Measurements from ENCODE around the gene IDH2. TPM values are rescaled to one million over a fixed set of nuclear protein-coding genes. Genes with fewer than 3 reads are reported as not detected.

IDH2 gene
- total RNA-seq, 4 donors from 2014 or later, result 19.1 to 101 (median 85.1) TPM

DNA sequence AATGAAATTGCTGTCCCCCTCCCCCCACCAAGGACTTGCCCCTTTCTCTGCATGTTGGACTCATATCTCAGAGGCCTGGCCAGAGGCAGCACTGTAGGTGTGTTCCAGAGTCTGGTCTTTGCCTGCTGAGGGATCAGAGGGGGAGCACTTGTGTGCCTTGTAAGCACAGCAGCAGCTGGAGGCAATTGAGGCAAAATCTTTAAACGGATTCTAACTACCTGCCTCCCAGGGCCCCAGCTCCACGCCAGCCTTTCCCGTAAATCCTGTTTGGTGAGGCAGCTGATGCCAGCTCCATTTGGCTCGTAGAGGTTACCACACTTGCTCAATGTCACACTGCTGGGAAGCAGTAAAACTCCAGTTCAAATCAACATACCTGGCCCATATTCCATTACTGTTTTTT, 2.3 kb upstream of the IDH2 start:
- H3K36me3 ChIP-seq, result no peaks in the 10 kb centered on the region
- no peaks in the 10 kb centered on the region for H3K27me3 ChIP-seq
- TF ChIP-seq EP300 (IDR thresholded peaks at IDR 0.05; ENCODE audit: low read depth) (no peak), POLR2AphosphoS5 (IDR thresholded peaks at IDR 0.05) (no peak), POLR2A (IDR thresholded peaks at IDR 0.05) (no peak)
- TF ChIP-seq, protein P1, sequence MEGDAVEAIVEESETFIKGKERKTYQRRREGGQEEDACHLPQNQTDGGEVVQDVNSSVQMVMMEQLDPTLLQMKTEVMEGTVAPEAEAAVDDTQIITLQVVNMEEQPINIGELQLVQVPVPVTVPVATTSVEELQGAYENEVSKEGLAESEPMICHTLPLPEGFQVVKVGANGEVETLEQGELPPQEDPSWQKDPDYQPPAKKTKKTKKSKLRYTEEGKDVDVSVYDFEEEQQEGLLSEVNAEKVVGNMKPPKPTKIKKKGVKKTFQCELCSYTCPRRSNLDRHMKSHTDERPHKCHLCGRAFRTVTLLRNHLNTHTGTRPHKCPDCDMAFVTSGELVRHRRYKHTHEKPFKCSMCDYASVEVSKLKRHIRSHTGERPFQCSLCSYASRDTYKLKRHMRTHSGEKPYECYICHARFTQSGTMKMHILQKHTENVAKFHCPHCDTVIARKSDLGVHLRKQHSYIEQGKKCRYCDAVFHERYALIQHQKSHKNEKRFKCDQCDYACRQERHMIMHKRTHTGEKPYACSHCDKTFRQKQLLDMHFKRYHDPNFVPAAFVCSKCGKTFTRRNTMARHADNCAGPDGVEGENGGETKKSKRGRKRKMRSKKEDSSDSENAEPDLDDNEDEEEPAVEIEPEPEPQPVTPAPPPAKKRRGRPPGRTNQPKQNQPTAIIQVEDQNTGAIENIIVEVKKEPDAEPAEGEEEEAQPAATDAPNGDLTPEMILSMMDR (IDR thresholded peaks at IDR 0.05), result no peak
- WGBS, 2 donors (ENCODE audit: low coverage in 1 of 2), result 23 to 41% methylated on average over 4 of the region's 4 CpGs
- no peaks in the 10 kb centered on the region for H3K9me3 ChIP-seq
- peaks cover 10 to 48% (median 41%) of the 10 kb centered on the region in 4 donors for H3K4me1 ChIP-seq
- in situ Hi-C loops (cut with MboI; ENCODE audit: low pct_ligation_motif_present in 1 of 4, low pct_unique_long_range_greater_than_20kb in 1 of 4, low sequenced_read_pairs in 3 of 4) (no loop called here), intact Hi-C loops (cut with DNase I; ENCODE audit: low total_unique reads) (no loop called here)
- peak overlapping the region; percentile 94 to 99 (median 97) for H3K27ac ChIP-seq
- DNase-seq, result peak; percentile 59
- H3K4me3 ChIP-seq, result no peak overlapping the region

DNA sequence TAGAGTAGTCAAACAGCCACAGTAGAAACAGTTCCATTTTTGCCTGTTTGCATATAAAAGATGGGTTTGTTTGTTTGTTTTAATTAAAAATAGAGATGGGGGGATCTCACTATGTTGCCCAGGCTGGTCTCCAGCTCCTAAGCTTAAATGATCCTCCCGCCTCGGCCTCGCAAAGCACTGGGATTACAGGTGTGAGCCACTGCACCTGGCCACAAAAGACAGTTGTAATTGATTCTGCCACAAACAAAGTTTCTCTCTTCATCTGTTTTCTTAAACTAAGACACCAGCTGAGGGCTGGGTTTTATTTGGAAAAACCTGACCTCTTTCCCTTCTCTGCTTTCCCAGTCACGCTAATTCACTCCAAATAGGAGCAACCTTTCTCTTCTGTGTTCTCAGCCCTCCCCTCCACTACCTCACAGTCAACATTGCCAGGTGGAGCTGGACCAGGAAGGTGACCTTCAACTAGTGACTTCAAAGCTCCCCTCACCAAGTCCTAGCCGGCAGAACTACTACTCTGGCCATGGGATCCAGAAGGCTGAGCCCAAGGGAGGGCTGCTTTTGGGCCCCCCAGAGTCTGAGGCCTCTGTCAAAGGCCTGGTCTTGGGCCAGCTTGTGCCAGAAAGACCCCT, 1.5 kb upstream of the IDH2 start:
- TF ChIP-seq, protein P1 (IDR thresholded peaks at IDR 0.05), result no peak
- TF ChIP-seq POLR2AphosphoS5 (IDR thresholded peaks at IDR 0.05) (no peak), EP300 (IDR thresholded peaks at IDR 0.05; ENCODE audit: low read depth) (no peak), POLR2A (IDR thresholded peaks at IDR 0.05) (no peak)
- H3K9me3 ChIP-seq, result no peaks in the 10 kb centered on the region
- no peaks in the 10 kb centered on the region for H3K36me3 ChIP-seq
- H3K4me3 ChIP-seq, result no peak overlapping the region
- DNase-seq, result no peak
- no peaks in the 10 kb centered on the region for H3K27me3 ChIP-seq
- intact Hi-C loops (cut with DNase I; ENCODE audit: low total_unique reads) (no loop called here), in situ Hi-C loops (cut with MboI; ENCODE audit: low pct_ligation_motif_present in 1 of 4, low pct_unique_long_range_greater_than_20kb in 1 of 4, low sequenced_read_pairs in 3 of 4) (no loop called here)
- H3K4me1 ChIP-seq, result peaks cover 10 to 52% (median 48%) of the 10 kb centered on the region in 4 donors
- H3K27ac ChIP-seq, result peak overlapping the region; percentile 94 to 99 (median 97)
- 71 to 79% methylated on average over 2 to 5 of the region's 5 CpGs for WGBS, 2 donors (ENCODE audit: low coverage in 1 of 2)

- intact Hi-C loops (cut with DNase I; ENCODE audit: low total_unique reads) (loop anchor here (2.0 kb wide), 1 partner anchor 131 kb away; the partner anchor contains the start of gene CIB1), in situ Hi-C loops (cut with MboI; ENCODE audit: low pct_ligation_motif_present in 1 of 4, low pct_unique_long_range_greater_than_20kb in 1 of 4, low sequenced_read_pairs in 3 of 4) (no loop called here)
- 7% methylated on average over 33 of the region's 40 CpGs; no CpG with 5 or more reads in 1 of the 2 donors for WGBS, 2 donors (ENCODE audit: low coverage in 1 of 2)
- Histone ChIP-seq H3K36me3 (no peaks in the 10 kb centered on the region), H3K4me3 (peak overlapping the region; percentile 67 to 93 (median 92)), H3K9me3 (no peaks in the 10 kb centered on the region), H3K4me1 (peaks cover 10 to 66% (median 57%) of the 10 kb centered on the region in 4 donors), H3K27ac (peak overlapping the region; percentile 94 to 99 (median 97)), H3K27me3 (no peaks in the 10 kb centered on the region)
- peak; percentile 57 for DNase-seq
- TF ChIP-seq, protein P1 (IDR thresholded peaks at IDR 0.05), result no peak
- TF ChIP-seq EP300 (IDR thresholded peaks at IDR 0.05; ENCODE audit: low read depth) (no peak), POLR2AphosphoS5 (IDR thresholded peaks at IDR 0.05) (no peak), POLR2A (IDR thresholded peaks at IDR 0.05) (no peak)
Observed at GRCh38 chr15:90101130-90101968, 919 bp downstream of the IDH2 start.

Measured in transverse colon (tissue), 4 donors.